NCI-H2107 (cell line): Measurements from ENCODE around the gene BCAT1.
"Not testable (repeated sequence)": the region's sequence is repeated elsewhere in the genome, so short reads cannot be mapped to it uniquely, and the experiment has no call there.

ENCODE experiments used
- DNase-seq: peaks from one replicate; lab custom pipeline; 2025; lab: John Stamatoyannopoulos, UW

Gene BCAT1

GRCh38 chr12:24809306-24809705, 139.6 kb downstream of the BCAT1 start:
- not testable (repeated sequence) for DNase-seq

DNA sequence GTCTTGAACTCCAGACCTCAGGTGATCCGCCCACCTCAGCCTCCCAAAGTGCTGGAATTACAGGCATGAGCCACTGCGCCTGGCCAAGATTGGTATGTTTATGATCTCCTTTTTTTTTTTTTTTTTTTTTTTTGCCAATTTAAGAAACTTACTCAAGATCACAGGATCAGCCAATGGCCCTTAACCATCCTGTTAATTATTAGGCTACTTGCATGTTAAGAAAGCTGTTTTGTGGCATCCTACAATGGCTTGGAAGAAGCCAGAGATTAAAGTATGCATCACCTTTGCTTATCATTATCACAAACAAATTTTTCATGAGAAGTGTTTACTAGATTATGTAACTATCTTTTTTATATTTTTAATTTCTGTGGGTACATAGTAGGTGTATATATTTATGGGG, 140.2 kb downstream of the BCAT1 start:
- DNase-seq, result no peak

DNA sequence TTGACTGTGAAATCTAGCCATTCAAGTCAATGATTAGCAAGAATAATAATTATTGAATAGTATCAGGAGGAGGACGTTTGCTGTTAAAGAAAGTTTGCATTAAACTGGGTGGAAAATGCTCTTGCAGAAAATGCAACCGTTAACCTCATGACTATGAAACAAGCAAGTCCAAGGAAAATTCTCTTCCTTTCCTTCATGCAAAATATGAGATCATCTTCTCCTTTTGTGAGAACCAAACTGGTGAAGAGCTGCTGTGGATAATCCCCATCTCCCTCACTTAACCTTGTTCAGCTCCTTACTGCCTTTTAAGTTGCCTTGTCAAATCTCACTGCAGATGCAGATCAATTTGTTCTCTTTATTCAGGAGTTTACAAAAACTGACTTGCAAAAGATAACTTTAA, 142.5 kb downstream of the BCAT1 start:
- no peak for DNase-seq

- DNase-seq, result no peak
Measured at GRCh38 chr12:24803430-24804245, 145.3 kb downstream of the BCAT1 start.

- no peak for DNase-seq
Measured at GRCh38 chr12:24798335-24798734, 150.6 kb downstream of the BCAT1 start.

GRCh38 chr12:24797901-24798300, 151.0 kb downstream of the BCAT1 start:
- DNase-seq, result no peak

- DNase-seq, result no peak
Measured at GRCh38 chr12:24796876-24797275, 152.0 kb downstream of the BCAT1 start.

DNA sequence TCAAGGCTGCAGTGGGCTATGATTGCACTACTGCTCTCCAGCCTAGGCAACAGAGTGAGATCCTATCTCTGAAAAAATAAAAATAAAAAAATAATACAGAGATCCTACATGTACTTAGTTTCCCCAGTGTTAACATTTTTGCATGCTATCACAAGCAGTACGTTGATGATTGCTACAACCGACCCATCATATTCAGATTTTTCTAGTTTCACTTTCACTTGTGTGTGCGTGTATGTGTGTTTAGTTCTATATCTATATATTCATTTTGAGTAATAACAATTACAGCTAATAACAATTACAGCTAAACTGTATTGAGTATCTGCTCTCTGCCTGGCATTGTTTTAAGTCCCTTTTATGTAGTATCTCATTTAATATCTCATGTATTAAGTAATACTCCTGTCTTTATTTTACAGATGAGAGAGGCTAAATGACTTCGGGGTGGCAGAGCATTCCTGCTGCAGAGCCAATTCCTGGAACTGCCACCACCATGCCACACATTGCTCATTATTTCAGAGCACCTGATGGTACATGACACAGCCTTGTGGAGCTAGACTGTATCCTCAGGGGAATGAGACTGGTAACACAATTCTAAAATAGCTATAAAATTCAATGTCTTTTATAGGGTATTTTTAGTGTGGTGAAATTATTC, 153.1 kb downstream of the BCAT1 start:
- no peak for DNase-seq

- DNase-seq, result no peak
Measured at GRCh38 chr12:24791622-24792021, 157.3 kb downstream of the BCAT1 start.

GRCh38 chr12:24788886-24789285, 160.0 kb downstream of the BCAT1 start:
- no peak for DNase-seq

- DNase-seq, result no peak
Measured at GRCh38 chr12:24780697-24781368, 168.1 kb downstream of the BCAT1 start.

GRCh38 chr12:24778486-24779304, 170.2 kb downstream of the BCAT1 start:
- DNase-seq, result no peak

DNA sequence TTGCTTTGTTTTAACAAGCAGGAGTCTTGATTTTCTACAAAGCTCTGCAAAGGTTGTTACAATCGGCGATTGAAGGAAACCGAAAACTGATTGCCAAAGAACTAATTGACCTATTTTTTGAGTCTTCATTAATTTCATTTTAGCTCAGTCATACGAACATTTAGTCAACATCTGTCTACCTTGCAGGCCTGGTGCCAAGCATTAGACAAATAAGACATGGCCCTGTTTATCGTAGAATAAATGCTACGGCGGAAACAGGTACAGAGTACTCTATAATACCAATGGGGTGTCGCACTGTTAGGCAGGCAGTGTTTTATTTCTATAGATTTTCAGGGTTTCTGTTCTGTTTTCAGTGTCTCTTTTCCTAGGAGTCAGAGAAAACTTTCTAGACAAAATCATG, 171.5 kb downstream of the BCAT1 start:
- DNase-seq, result no peak

GRCh38 chr12:24776861-24777260, 172.0 kb downstream of the BCAT1 start:
- no peak for DNase-seq

GRCh38 chr12:24775073-24775472, 173.8 kb downstream of the BCAT1 start:
- DNase-seq, result no peak

DNA sequence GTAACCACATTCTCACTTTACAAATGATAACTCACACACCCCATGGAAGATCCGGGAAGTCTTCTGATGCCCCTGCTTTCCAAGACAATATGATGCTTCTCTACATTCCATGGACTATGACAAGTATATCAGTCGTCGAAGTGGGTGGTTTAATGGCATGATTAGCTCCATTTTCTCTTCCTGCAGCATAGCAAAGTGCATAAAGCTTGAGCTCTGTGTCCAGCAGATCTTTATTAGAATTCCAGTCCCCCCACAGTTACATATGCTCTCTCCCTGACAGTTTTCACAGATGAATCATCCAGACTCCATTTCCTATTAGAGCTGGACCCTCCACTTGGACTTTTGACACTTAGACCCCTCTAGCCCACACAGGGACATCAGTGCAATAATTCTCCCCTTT, 174.9 kb downstream of the BCAT1 start:
- no peak for DNase-seq

GRCh38 chr12:24772813-24773212, 176.1 kb downstream of the BCAT1 start:
- DNase-seq, result no peak

GRCh38 chr12:24770821-24771220, 178.1 kb downstream of the BCAT1 start:
- no peak for DNase-seq

- no peak for DNase-seq
Measured at GRCh38 chr12:24770334-24770733, 178.6 kb downstream of the BCAT1 start.

DNA sequence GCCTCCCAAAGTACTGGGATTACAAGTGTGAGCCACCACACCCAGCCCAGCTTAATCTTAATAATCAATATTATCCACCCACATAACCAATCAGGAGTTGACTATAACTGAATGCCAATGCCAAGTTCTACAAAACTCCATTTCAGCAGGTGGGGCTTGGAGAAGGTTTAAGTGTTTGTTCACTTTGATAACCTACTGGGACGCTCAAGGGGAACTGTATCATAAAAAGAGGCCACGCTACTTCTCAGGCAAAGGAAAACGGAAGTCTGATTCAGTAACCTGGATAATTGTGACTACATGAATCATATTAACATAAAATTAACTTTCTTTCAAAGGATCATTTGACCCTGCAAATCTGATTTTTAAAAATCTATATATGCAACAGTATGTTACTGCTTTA, 179.2 kb downstream of the BCAT1 start:
- no peak for DNase-seq

- no peak for DNase-seq
Measured at GRCh38 chr12:24768415-24768814, 180.5 kb downstream of the BCAT1 start.

DNA sequence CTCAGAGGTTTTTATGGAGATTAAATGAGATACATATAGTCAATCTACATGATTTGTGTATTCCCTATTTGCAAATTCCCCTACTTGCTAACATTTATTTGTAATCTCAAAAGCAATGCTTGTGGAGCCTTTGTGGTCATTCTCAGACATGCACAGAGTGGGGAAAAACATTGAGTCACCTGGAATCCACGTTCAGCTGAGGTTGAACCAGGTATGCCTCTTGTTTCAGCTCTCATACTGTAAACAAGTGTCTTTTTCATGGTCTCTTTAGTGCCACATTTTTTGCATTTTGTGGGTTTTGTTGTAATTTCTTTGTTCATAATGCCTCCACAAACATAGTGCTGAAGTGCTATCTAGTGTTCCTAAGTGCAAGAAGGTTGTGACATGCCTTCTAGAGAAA, 181.9 kb downstream of the BCAT1 start:
- DNase-seq, result no peak
